OCI-LY1 (cell line): Measurements from ENCODE around the gene STX18.

Experiments
- H2AFZ ChIP-seq: fragments of 200-600 bp; sonication (generic), shearing (Covaris generic); 2 replicates; pipeline ENCODE4 v1.6.0; 2014; ENCODE audit warnings: antibody characterized with exemption, mild to moderate bottlenecking, low read length
- H3F3A ChIP-seq: fragments of 200-600 bp; sonication (generic), shearing (Covaris generic); 2 replicates; pipeline ENCODE4 v1.6.0; 2014; ENCODE audit warnings: mild to moderate bottlenecking, antibody characterized with exemption, low read length, moderate library complexity; ENCODE audit not compliant: insufficient read depth
- H3K27ac ChIP-seq: fragments of 200-600 bp; sonication (generic); 2 replicates; pipeline ENCODE4 v1.5.1; 2014; ENCODE audit warnings: low read length, mixed run types, mild to moderate bottlenecking, low read depth; ENCODE audit not compliant: poor library complexity, severe bottlenecking
- H3K27me3 ChIP-seq: fragments of 200-600 bp; sonication (generic); 2 replicates; pipeline ENCODE4 v1.6.0; 2014; ENCODE audit warnings: antibody characterized with exemption, mild to moderate bottlenecking, low read length, moderate library complexity; ENCODE audit not compliant: insufficient read depth
- H3K36me3 ChIP-seq: fragments of 200-600 bp; sonication (generic); 2 replicates; pipeline ENCODE4 v1.6.1; 2014; ENCODE audit warnings: mild to moderate bottlenecking, antibody characterized with exemption, low read length, moderate library complexity, mixed read lengths; ENCODE audit not compliant: insufficient read depth
- H3K4me1 ChIP-seq: fragments of 200-600 bp; sonication (generic); 2 replicates; pipeline ENCODE4 v1.5.1; 2014; ENCODE audit warnings: mild to moderate bottlenecking, low read length, moderate library complexity; ENCODE audit not compliant: insufficient read depth, severe bottlenecking
- H3K4me2 ChIP-seq: fragments of 200-600 bp; sonication (generic), shearing (Covaris generic); 2 replicates; pipeline ENCODE4 v1.6.1; 2014; ENCODE audit warnings: low read length
- H3K4me3 ChIP-seq: fragments of 200-600 bp; sonication (generic); 2 replicates; pipeline ENCODE4 v1.5.1; 2014; ENCODE audit warnings: low read length, low read depth, mild to moderate bottlenecking, mixed read lengths; ENCODE audit not compliant: poor library complexity, severe bottlenecking
- H3K79me2 ChIP-seq: fragments of 200-600 bp; shearing (Covaris generic); 2 replicates; pipeline ENCODE4 v1.6.1; 2016; ENCODE audit warnings: mixed run types, low read length, mixed read lengths; ENCODE audit not compliant: insufficient read depth
- H3K9ac ChIP-seq: fragments of 200-600 bp; sonication (generic), shearing (Covaris generic); 2 replicates; pipeline ENCODE4 v1.6.1; 2014; ENCODE audit warnings: mild to moderate bottlenecking, low read length, mixed read lengths
- H3K9me2 ChIP-seq: fragments of 200-600 bp; sonication (generic), shearing (Covaris generic); 2 replicates; pipeline ENCODE4 v1.6.1; 2014; ENCODE audit warnings: low read depth, mild to moderate bottlenecking, low read length, mixed read lengths
- H3K9me3 ChIP-seq: fragments of 200-600 bp; shearing (Covaris generic); 2 replicates; pipeline ENCODE4 v1.6.1; 2014; ENCODE audit warnings: low read length, mixed read lengths
- H4K20me1 ChIP-seq: fragments of 200-600 bp; sonication (generic), shearing (Covaris generic); 2 replicates; pipeline ENCODE4 v1.6.0; 2016; ENCODE audit warnings: mild to moderate bottlenecking, low read length; ENCODE audit not compliant: insufficient read depth
- CTCF ChIP-seq: fragments of 200-600 bp; sonication (generic), shearing (Covaris generic); IDR thresholded peaks from 2 replicates; pipeline ENCODE4 v1.5.1; 2017; ENCODE audit warnings: mild to moderate bottlenecking, antibody characterized with exemption, low read length, moderate library complexity, mixed read lengths
- EZH2 ChIP-seq: fragments of 200-600 bp; sonication (generic), shearing (Covaris generic); IDR thresholded peaks from 2 replicates; pipeline ENCODE4 v1.8.0; 2017; ENCODE audit warnings: borderline replicate concordance, mixed run types, mild to moderate bottlenecking, antibody characterized with exemption, low read length, moderate library complexity, mixed read lengths

STX18 gene

DNA sequence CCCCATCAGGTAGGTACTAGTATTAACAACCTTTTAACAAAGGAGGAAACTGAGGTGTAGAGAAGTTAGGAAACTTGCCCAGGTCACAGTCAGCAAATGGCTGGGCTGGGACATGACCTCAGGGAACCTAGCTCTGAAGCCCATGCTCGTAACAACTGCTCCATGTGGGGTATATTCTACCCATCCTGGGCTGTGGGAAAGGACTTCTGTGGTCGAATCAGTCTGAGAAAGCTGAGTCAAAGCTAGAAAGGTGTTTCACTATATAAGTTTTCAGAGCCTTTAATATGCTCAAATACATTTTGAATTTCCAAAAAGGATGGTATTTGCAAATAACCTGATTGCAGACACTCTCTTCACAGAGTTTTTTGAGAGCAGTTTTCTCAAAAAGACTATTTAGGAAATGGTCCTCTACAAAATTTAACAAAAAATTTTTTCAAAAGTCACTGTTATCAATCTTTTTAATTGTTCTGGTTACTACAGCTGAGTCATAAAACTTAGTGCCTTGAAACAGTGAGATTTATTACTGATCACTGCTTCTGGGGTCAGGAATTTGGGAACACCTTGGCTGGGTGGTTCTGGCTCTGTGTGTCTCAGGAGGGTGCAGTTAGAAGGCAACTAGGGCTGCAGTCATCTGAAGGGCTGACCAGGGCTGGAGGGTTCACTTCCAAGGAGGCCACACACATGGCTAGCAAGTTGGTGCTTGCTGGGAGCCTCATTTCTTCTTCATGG lies 101.4 kb downstream of the STX18 start:
- H3K9me3 ChIP-seq: no peaks in the 10 kb centered on the region
- no peaks in the 10 kb centered on the region for H3F3A ChIP-seq
- H3K36me3 ChIP-seq: no peaks in the 10 kb centered on the region; the same call in 1 of the 2 replicates
- H3K9ac ChIP-seq: no peak overlapping the region
- H2AFZ ChIP-seq: no peak overlapping the region
- TF ChIP-seq CTCF (no peak), EZH2 (no peak)
- H3K4me1 ChIP-seq: peaks cover 11% of the 10 kb centered on the region
- H3K4me2 ChIP-seq: no peak overlapping the region
- no peak overlapping the region for H3K27ac ChIP-seq
- H3K79me2 ChIP-seq: no peaks in the 10 kb centered on the region
- H3K27me3 ChIP-seq: no peaks in the 10 kb centered on the region
- no peaks in the 10 kb centered on the region for H4K20me1 ChIP-seq
- no peaks in the 10 kb centered on the region for H3K9me2 ChIP-seq
- no peak overlapping the region for H3K4me3 ChIP-seq

DNA sequence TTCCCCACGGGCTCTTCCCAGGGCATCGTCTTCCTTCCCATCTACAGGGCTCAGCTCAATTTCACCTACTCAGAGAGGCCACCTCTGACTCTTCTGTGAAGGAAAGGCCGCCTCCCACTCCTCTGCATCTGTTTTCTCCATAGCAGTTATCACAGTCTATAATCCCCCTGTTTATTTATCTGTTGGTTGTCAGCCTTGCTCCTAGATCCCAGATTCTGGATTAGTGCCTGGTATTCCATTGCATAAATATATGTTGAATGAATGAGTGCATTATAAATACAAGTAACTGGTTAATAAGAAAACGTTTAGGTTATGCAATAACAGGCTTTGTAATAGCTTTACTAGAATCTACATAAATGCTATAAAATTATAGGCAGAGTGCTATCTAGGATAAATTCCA lies 102.1 kb downstream of the STX18 start:
- TF ChIP-seq EZH2 (no peak), CTCF (no peak)
- Histone ChIP-seq H3K9me2 (no peaks in the 10 kb centered on the region), H3K9me3 (no peaks in the 10 kb centered on the region), H3K4me3 (no peak overlapping the region), H3K36me3 (no peaks in the 10 kb centered on the region; the same call in 1 of the 2 replicates), H3K9ac (no peak overlapping the region), H2AFZ (no peak overlapping the region), H3K4me2 (no peak overlapping the region), H3K4me1 (peaks cover 11% of the 10 kb centered on the region), H4K20me1 (no peaks in the 10 kb centered on the region), H3K27me3 (no peaks in the 10 kb centered on the region), H3F3A (no peaks in the 10 kb centered on the region), H3K79me2 (no peaks in the 10 kb centered on the region), H3K27ac (no peak overlapping the region)

- H3F3A ChIP-seq: no peaks in the 10 kb centered on the region
- TF ChIP-seq CTCF (no peak), EZH2 (no peak)
- H3K27ac ChIP-seq: no peak overlapping the region
- H4K20me1 ChIP-seq: no peaks in the 10 kb centered on the region
- H3K4me2 ChIP-seq: no peak overlapping the region
- no peak overlapping the region for H3K4me3 ChIP-seq
- no peak overlapping the region for H2AFZ ChIP-seq
- no peaks in the 10 kb centered on the region for H3K9me3 ChIP-seq
- no peaks in the 10 kb centered on the region for H3K9me2 ChIP-seq
- no peaks in the 10 kb centered on the region; the same call in 1 of the 2 replicates for H3K36me3 ChIP-seq
- H3K9ac ChIP-seq: no peak overlapping the region
- no peaks in the 10 kb centered on the region for H3K27me3 ChIP-seq
- no peaks in the 10 kb centered on the region for H3K79me2 ChIP-seq
- peaks cover 11% of the 10 kb centered on the region for H3K4me1 ChIP-seq
Measured at GRCh38 chr4:4438891-4439290, 103.0 kb downstream of the STX18 start.
